C4-2B (cell line): ENCODE measurements around the gene TMSB15C.

Experiments used
- ZFX ChIP-seq: fragments of 450-650 bp; IDR thresholded peaks from 2 replicates; pipeline ENCODE4 v1.6.1; 2017
- TF ChIP-seq, protein P1 (sequence below): fragments of 450-650 bp; conservative IDR thresholded peaks from 2 replicates; pipeline ENCODE4 v1.5.1; 2017; ENCODE audit warnings: mild to moderate bottlenecking

DNA sequence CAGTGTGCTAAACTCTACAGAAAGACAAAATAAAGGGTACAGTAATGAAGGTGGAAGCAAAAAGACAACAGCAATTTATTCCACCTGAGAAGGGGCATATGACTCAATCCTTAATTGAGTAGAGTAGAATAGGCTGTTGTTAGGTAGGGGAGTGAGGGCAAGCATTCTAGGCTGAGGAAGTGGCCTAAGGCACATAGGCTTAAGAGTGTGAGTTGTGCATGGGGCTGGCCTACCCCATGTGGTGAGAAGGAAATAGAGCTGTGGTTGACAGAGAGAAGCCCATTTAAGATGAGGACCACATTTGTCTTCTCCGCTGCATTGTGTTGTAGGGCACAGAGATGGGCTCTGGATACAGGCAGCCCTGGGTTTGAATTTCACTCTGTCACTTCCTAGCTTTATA, 32.9 kb upstream of the TMSB15C start:
- TF ChIP-seq, protein P1, sequence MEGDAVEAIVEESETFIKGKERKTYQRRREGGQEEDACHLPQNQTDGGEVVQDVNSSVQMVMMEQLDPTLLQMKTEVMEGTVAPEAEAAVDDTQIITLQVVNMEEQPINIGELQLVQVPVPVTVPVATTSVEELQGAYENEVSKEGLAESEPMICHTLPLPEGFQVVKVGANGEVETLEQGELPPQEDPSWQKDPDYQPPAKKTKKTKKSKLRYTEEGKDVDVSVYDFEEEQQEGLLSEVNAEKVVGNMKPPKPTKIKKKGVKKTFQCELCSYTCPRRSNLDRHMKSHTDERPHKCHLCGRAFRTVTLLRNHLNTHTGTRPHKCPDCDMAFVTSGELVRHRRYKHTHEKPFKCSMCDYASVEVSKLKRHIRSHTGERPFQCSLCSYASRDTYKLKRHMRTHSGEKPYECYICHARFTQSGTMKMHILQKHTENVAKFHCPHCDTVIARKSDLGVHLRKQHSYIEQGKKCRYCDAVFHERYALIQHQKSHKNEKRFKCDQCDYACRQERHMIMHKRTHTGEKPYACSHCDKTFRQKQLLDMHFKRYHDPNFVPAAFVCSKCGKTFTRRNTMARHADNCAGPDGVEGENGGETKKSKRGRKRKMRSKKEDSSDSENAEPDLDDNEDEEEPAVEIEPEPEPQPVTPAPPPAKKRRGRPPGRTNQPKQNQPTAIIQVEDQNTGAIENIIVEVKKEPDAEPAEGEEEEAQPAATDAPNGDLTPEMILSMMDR, result no peak
- no peak for TF ChIP-seq ZFX
